Kasumi-1 (cell line): ENCODE results near the gene CXXC1.
"Not testable (repeated sequence)": the region's sequence is repeated elsewhere in the genome, so short reads cannot be mapped to it uniquely, and the experiment has no call there.

Experiments used
- DNase-seq, 2 experiments: peaks; one replicate each; lab custom pipeline; 2025; lab: John Stamatoyannopoulos, UW

The CXXC1 gene

GRCh38 chr18:50287441-50288347 lies at the start of gene CXXC1:
CXXC1 (minus strand) TSS chr18:50287692; CDS start chr18:50287589, 103 bp downstream.
- DNase-seq, result peak; percentile 98 to 99

- DNase-seq, result no peak
Measured at GRCh38 chr18:50334546-50335152, 47.2 kb upstream of the CXXC1 start.

GRCh38 chr18:50331691-50332090 lies 44.2 kb upstream of the CXXC1 start:
- no peak for DNase-seq

- DNase-seq, result no peak
Measured at GRCh38 chr18:50330176-50330575, 42.7 kb upstream of the CXXC1 start.

GRCh38 chr18:50327983-50328382 lies 40.5 kb upstream of the CXXC1 start:
- DNase-seq, result no peak

GRCh38 chr18:50320719-50321118 lies 33.2 kb upstream of the CXXC1 start:
- DNase-seq, result no peak

GRCh38 chr18:50315100-50315871 lies 27.8 kb upstream of the CXXC1 start:
- no peak for DNase-seq

- DNase-seq, result no peak
Measured at GRCh38 chr18:50313873-50314460, 26.5 kb upstream of the CXXC1 start.

- DNase-seq, result no peak
Measured at GRCh38 chr18:50313031-50313607, 25.6 kb upstream of the CXXC1 start.

GRCh38 chr18:50312296-50313030 lies 25.0 kb upstream of the CXXC1 start:
- no peak for DNase-seq

- DNase-seq, result no peak
Measured at GRCh38 chr18:50311650-50312049, 24.2 kb upstream of the CXXC1 start.

- no peak for DNase-seq
Measured at GRCh38 chr18:50310080-50310479, 22.6 kb upstream of the CXXC1 start.

- DNase-seq, result not testable (repeated sequence)
Measured at GRCh38 chr18:50308851-50309250, 21.4 kb upstream of the CXXC1 start.

GRCh38 chr18:50307738-50308470 lies 20.4 kb upstream of the CXXC1 start:
- peak; percentile 94 to 95 for DNase-seq

GRCh38 chr18:50307400-50307737 lies 19.9 kb upstream of the CXXC1 start:
- DNase-seq, result no peak

- DNase-seq, result no peak
Measured at GRCh38 chr18:50306944-50307343, 19.5 kb upstream of the CXXC1 start.

- no peak for DNase-seq
Measured at GRCh38 chr18:50301074-50301473, 13.6 kb upstream of the CXXC1 start.

GRCh38 chr18:50299626-50300388 lies 12.3 kb upstream of the CXXC1 start:
- no peak for DNase-seq

- no peak for DNase-seq
Measured at GRCh38 chr18:50298443-50299284, 11.2 kb upstream of the CXXC1 start.
